A549 (cell line): ENCODE data around the gene CD34. TPM values are rescaled to one million over a fixed set of nuclear protein-coding genes. Genes with fewer than 3 reads are reported as not detected.

Experiments used
- ATAC-seq, 2 experiments: fragments of 200-7000 bp in 1 of 2; fragments of >200 bp in 1 of 2; cut with Nextera tagmentation in 1 of 2; cut with Tn5 transposase in 1 of 2; 3 replicates each; pipeline versions ENCODE4 v1.8.0 to v1.9.1; 2018 to 2020; ENCODE audit warnings: mild to moderate bottlenecking in 1 of 2, moderate library complexity in 1 of 2
- CTCF ChIA-PET: fragments of 300-600 bp; sonication (Branson Sonifier 250); formaldehyde crosslinking; extraction: SDS; loops from one replicate; lab custom pipeline; 2021; ENCODE audit warnings: antibody characterized with exemption, inconsistent platforms; lab: Yijun Ruan, JAX
- POLR2A ChIA-PET: fragments of 350-600 bp; formaldehyde crosslinking; extraction: SDS; loops from one replicate; lab custom pipeline; 2021; ENCODE audit warnings: antibody characterized with exemption, inconsistent platforms; lab: Yijun Ruan, JAX
- DNase-seq, 2 experiments: peaks; one replicate each; pipeline versions ENCODE4 v3.0.0 to v3.0.0-alpha.2; 2011 to 2016; ENCODE audit warnings: low read depth in 1 of 2, low spot score in 1 of 2
- FAIRE-seq: peaks from 2 replicates; lab custom pipeline; 2011; peaks lifted over from hg19 to GRCh38; lab: Jason Lieb, UNC
- H3K27ac ChIP-seq, 2 experiments: fragments of >200 bp; sonication (Bioruptor Twin); formaldehyde crosslinking; 3 replicates each; pipeline ENCODE4 v1.5.1; 2016 to 2017
- H3K4me1 ChIP-seq: fragments of >200 bp; sonication (Bioruptor Twin); formaldehyde crosslinking; 3 replicates; pipeline ENCODE4 v1.6.1; 2016
- H3K4me2 ChIP-seq: fragments of >200 bp; sonication (Bioruptor Twin); formaldehyde crosslinking; 3 replicates; pipeline ENCODE4 v1.6.1; 2016
- H3K4me3 ChIP-seq: fragments of >200 bp; sonication (Bioruptor Twin); formaldehyde crosslinking; 3 replicates; pipeline ENCODE4 v1.5.1; 2016
- H3K9me3 ChIP-seq: fragments of >200 bp; sonication (Bioruptor Twin); formaldehyde crosslinking; 3 replicates; pipeline ENCODE4 v1.6.1; 2016
- CEBPB ChIP-seq, 2 experiments: fragments of >200 bp in 1 of 2; sonication (Bioruptor Twin) in 1 of 2; formaldehyde crosslinking in 1 of 2; IDR thresholded peaks; 2 replicates each; pipeline ENCODE4 v1.6.1; 2012 to 2016
- CHD2 ChIP-seq: fragments of 150-350 bp; IDR thresholded peaks from 2 replicates; pipeline ENCODE4 v1.6.1; 2014; ENCODE audit warnings: low read length; ENCODE audit not compliant: partially characterized antibody
- CHD4 ChIP-seq: fragments of 200-600 bp; sonication (generic); IDR thresholded peaks from 2 replicates; pipeline ENCODE4 v1.6.1; 2016; ENCODE audit warnings: antibody characterized with exemption, mild to moderate bottlenecking, borderline replicate concordance
- ESRRA ChIP-seq: fragments of 150-350 bp; IDR thresholded peaks from 2 replicates; pipeline ENCODE4 v1.6.1; 2014; ENCODE audit warnings: mild to moderate bottlenecking, low read length, borderline replicate concordance
- FOSB ChIP-seq: fragments of 250-450 bp; sonication (Bioruptor Pico); IDR thresholded peaks from 2 replicates; pipeline ENCODE4 v1.5.0; 2020; ENCODE audit warnings: mild to moderate bottlenecking, moderate library complexity
- FOSL2 ChIP-seq, 2 experiments: fragments of 450-650 bp in 1 of 2; fragments of >200 bp in 1 of 2; sonication (Bioruptor Twin) in 1 of 2; formaldehyde crosslinking; IDR thresholded peaks; 2 replicates each; pipeline versions ENCODE4 v1.5.0 to v1.6.1; 2016 to 2020; ENCODE audit warnings: mild to moderate bottlenecking in 1 of 2, moderate library complexity in 1 of 2
- GATA3 ChIP-seq: IDR thresholded peaks from 2 replicates; pipeline ENCODE4 v1.6.1; 2012; ENCODE audit warnings: borderline replicate concordance
- HES2 ChIP-seq: fragments of >200 bp; sonication (Bioruptor Twin); formaldehyde crosslinking; IDR thresholded peaks from 2 replicates; pipeline ENCODE4 v1.6.1; 2016
- HEYL ChIP-seq: fragments of 250-450 bp; sonication (Bioruptor Pico); IDR thresholded peaks from 2 replicates; pipeline ENCODE4 v1.8.0; 2021; ENCODE audit warnings: mild to moderate bottlenecking, moderate library complexity
- HMGXB4 ChIP-seq: fragments of 250-450 bp; sonication (Bioruptor Pico); IDR thresholded peaks from 2 replicates; pipeline ENCODE4 v1.5.0; 2021; ENCODE audit warnings: mild to moderate bottlenecking, moderate library complexity, borderline replicate concordance
- HOXB13 ChIP-seq: fragments of 250-450 bp; sonication (Bioruptor Pico); IDR thresholded peaks from 2 replicates; pipeline ENCODE4 v1.5.0; 2020; ENCODE audit warnings: low read depth, mild to moderate bottlenecking, moderate library complexity
- HOXB5 ChIP-seq: fragments of 250-450 bp; sonication (Bioruptor Pico); IDR thresholded peaks from 2 replicates; pipeline ENCODE4 v1.5.0; 2020; ENCODE audit warnings: mild to moderate bottlenecking, moderate library complexity
- KDM5A ChIP-seq: fragments of 200-600 bp; sonication (generic); IDR thresholded peaks from 2 replicates; pipeline ENCODE4 v1.6.1; 2016; ENCODE audit warnings: antibody characterized with exemption, mild to moderate bottlenecking
- MAZ ChIP-seq: fragments of 150-350 bp; IDR thresholded peaks from 2 replicates; pipeline ENCODE4 v1.6.1; 2014; ENCODE audit warnings: antibody characterized with exemption, low read depth, low read length, borderline replicate concordance
- NFE2L2 ChIP-seq: fragments of 150-350 bp; conservative IDR thresholded peaks from 2 replicates; pipeline ENCODE4 v1.6.1; 2014; ENCODE audit warnings: low read length
- POLR2A ChIP-seq: IDR thresholded peaks from 2 replicates; pipeline ENCODE4 v1.6.1; 2012; ENCODE audit warnings: mild to moderate bottlenecking, low read length
- POLR2AphosphoS2 ChIP-seq: conservative IDR thresholded peaks from 2 replicates; pipeline ENCODE4 v1.6.1; 2012; ENCODE audit warnings: low read length, improper control_type of control experiment, inconsistent platforms
- RCOR1 ChIP-seq: fragments of 150-350 bp; IDR thresholded peaks from 2 replicates; pipeline ENCODE4 v1.6.1; 2014; ENCODE audit warnings: antibody characterized with exemption, low read length, low read depth
- SMC3 ChIP-seq: fragments of >200 bp; sonication (Bioruptor Twin); formaldehyde crosslinking; IDR thresholded peaks from 3 replicates; pipeline ENCODE4 v1.6.1; 2018; ENCODE audit warnings: inconsistent platforms
- SREBF2 ChIP-seq: fragments of 450-650 bp; IDR thresholded peaks from 2 replicates; pipeline ENCODE4 v1.6.1; 2014; ENCODE audit warnings: mild to moderate bottlenecking, moderate library complexity
- TP53 ChIP-seq: fragments of 250-450 bp; sonication (Bioruptor Pico); IDR thresholded peaks from 2 replicates; pipeline ENCODE4 v1.5.0; 2021; ENCODE audit warnings: mild to moderate bottlenecking, moderate library complexity
- ZFP36 ChIP-seq: fragments of 450-650 bp; IDR thresholded peaks from 2 replicates; pipeline ENCODE4 v1.6.1; 2014; ENCODE audit warnings: borderline replicate concordance; ENCODE audit not compliant: partially characterized antibody
- WGBS: methylation state at CpG from one replicate; pipeline ENCODE4 v1.1.6; 2017; ENCODE audit errors: missing lambda C conversion rate; 5-methylcytosine and 5-hydroxymethylcytosine counted together
- polyA plus RNA-seq, 4 experiments: library from polyadenylated mRNA; depleted of rRNA in 3 of 4; stranded (reverse); fragments of >200 nt; fragmentation: RNase III in 1 of 4; extraction: RNeasy Plus Mini Kit Qiagen cat#74134 plus additional on column Dnase treatment in 1 of 4; gene quantifications; 2 replicates in 3 of 4; 3 replicates in 1 of 4; pipeline ENCODE4 v1.2.3, GENCODE V29; 2011 to 2017
- TF ChIP-seq, protein P1 (sequence below): IDR thresholded peaks from 2 replicates; pipeline ENCODE4 v1.6.1; 2012; ENCODE audit warnings: low read depth, borderline replicate concordance
- TF ChIP-seq, protein P2 (sequence below): fragments of 200-600 bp; sonication (generic); IDR thresholded peaks from 2 replicates; pipeline ENCODE4 v1.6.1; 2016; ENCODE audit warnings: antibody characterized with exemption, mild to moderate bottlenecking, moderate library complexity
- TF ChIP-seq, protein P3 (sequence below): fragments of 150-350 bp; IDR thresholded peaks from 2 replicates; pipeline ENCODE4 v1.6.1; 2014; ENCODE audit warnings: low read depth, mild to moderate bottlenecking, low read length

Gene CD34
- polyA plus RNA-seq, 2 of the 4 experiments (the other 2 are of a cell fraction) = 0.05 TPM; not detected in 1

GRCh38 chr1:207854001-207854400 is 56.9 kb downstream of the CD34 start:
- H3K9me3 ChIP-seq = no peaks in the 10 kb centered on the region
- H3K4me1 ChIP-seq = peaks cover 2% of the 10 kb centered on the region; the same call in 2 of the 3 replicates
- FAIRE-seq (no peak), DNase-seq (no peak), ATAC-seq (no peak)
- no peak for TF ChIP-seq SREBF2
- no peak for TF ChIP-seq POLR2AphosphoS2
- no peak for TF ChIP-seq CHD2
- TF ChIP-seq HMGXB4 (CRISPR knock-in tag) = no peak
- no peak for TF ChIP-seq MAZ
- TF ChIP-seq HES2 = no peak
- TF ChIP-seq, protein P1, sequence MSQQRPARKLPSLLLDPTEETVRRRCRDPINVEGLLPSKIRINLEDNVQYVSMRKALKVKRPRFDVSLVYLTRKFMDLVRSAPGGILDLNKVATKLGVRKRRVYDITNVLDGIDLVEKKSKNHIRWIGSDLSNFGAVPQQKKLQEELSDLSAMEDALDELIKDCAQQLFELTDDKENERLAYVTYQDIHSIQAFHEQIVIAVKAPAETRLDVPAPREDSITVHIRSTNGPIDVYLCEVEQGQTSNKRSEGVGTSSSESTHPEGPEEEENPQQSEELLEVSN = no peak
- no peak for TF ChIP-seq HOXB13 (CRISPR knock-in tag)
- 100% methylated on average over 2 of the region's 2 CpGs for WGBS
- no peak overlapping the region for H3K4me3 ChIP-seq
- POLR2A ChIA-PET = interaction anchor here (0.7 kb wide), 1 partner anchor 281 kb away, joined by 5 read pairs; no protein-coding TSS in a partner anchor
- no peak overlapping the region for H3K4me2 ChIP-seq
- CTCF ChIA-PET = interaction anchor here (0.7 to 6.5 kb wide), 3 partner anchors 15 to 144 kb away, joined by 3 to 35 read pairs (median 3); no protein-coding TSS in a partner anchor
- H3K27ac ChIP-seq = no peak overlapping the region

GRCh38 chr1:207853372-207853757 is 57.6 kb downstream of the CD34 start:
- Histone ChIP-seq H3K4me3 (no peak overlapping the region), H3K27ac (no peak overlapping the region), H3K4me2 (no peak overlapping the region), H3K9me3 (no peaks in the 10 kb centered on the region), H3K4me1 (peaks cover 8% of the 10 kb centered on the region)
- no peak for TF ChIP-seq POLR2A
- TF ChIP-seq HMGXB4 (CRISPR knock-in tag) = no peak
- TF ChIP-seq HOXB5 (CRISPR knock-in tag) = no peak
- TF ChIP-seq NFE2L2 = no peak
- no peak for TF ChIP-seq RCOR1
- TF ChIP-seq ZFP36 = no peak
- TF ChIP-seq ESRRA = no peak
- no peak for TF ChIP-seq HEYL
- TF ChIP-seq SMC3 = no peak
- no peak for TF ChIP-seq TP53 (CRISPR knock-in tag)
- no peak for TF ChIP-seq CEBPB (IDR thresholded peaks at IDR 0.05)
- TF ChIP-seq FOSL2 (IDR thresholded peaks at IDR 0.05) = no peak
- TF ChIP-seq FOSL2 (CRISPR knock-in tag; IDR thresholded peaks at IDR 0.05) = no peak
- TF ChIP-seq GATA3 = no peak
- TF ChIP-seq, protein P2, sequence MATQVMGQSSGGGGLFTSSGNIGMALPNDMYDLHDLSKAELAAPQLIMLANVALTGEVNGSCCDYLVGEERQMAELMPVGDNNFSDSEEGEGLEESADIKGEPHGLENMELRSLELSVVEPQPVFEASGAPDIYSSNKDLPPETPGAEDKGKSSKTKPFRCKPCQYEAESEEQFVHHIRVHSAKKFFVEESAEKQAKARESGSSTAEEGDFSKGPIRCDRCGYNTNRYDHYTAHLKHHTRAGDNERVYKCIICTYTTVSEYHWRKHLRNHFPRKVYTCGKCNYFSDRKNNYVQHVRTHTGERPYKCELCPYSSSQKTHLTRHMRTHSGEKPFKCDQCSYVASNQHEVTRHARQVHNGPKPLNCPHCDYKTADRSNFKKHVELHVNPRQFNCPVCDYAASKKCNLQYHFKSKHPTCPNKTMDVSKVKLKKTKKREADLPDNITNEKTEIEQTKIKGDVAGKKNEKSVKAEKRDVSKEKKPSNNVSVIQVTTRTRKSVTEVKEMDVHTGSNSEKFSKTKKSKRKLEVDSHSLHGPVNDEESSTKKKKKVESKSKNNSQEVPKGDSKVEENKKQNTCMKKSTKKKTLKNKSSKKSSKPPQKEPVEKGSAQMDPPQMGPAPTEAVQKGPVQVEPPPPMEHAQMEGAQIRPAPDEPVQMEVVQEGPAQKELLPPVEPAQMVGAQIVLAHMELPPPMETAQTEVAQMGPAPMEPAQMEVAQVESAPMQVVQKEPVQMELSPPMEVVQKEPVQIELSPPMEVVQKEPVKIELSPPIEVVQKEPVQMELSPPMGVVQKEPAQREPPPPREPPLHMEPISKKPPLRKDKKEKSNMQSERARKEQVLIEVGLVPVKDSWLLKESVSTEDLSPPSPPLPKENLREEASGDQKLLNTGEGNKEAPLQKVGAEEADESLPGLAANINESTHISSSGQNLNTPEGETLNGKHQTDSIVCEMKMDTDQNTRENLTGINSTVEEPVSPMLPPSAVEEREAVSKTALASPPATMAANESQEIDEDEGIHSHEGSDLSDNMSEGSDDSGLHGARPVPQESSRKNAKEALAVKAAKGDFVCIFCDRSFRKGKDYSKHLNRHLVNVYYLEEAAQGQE = no peak
- TF ChIP-seq FOSB (CRISPR knock-in tag) = no peak
- no peak for TF ChIP-seq KDM5A
- no peak for TF ChIP-seq CHD4
- TF ChIP-seq, protein P3, sequence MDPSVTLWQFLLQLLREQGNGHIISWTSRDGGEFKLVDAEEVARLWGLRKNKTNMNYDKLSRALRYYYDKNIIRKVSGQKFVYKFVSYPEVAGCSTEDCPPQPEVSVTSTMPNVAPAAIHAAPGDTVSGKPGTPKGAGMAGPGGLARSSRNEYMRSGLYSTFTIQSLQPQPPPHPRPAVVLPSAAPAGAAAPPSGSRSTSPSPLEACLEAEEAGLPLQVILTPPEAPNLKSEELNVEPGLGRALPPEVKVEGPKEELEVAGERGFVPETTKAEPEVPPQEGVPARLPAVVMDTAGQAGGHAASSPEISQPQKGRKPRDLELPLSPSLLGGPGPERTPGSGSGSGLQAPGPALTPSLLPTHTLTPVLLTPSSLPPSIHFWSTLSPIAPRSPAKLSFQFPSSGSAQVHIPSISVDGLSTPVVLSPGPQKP = no peak
- ATAC-seq (no peak), FAIRE-seq (no peak), DNase-seq (no peak)
- POLR2A ChIA-PET = no interaction called here
- WGBS = 88% methylated on average over 1 of the region's 1 CpG
- CTCF ChIA-PET = interaction anchor here (1.1 to 6.5 kb wide), 4 partner anchors 15 to 43 kb away, joined by 3 to 35 read pairs (median 4); no protein-coding TSS in a partner anchor
